Upper lobe of left lung (tissue), 6 donors: ENCODE measurements around the gene C3orf18. TPM values are rescaled to one million over a fixed set of nuclear protein-coding genes. Genes with fewer than 3 reads are reported as not detected.
A peak's percentile ranks its signal among the peaks of the same experiment; 100 is the strongest.

Experiments
- ATAC-seq, 2 donors: fragments of 200-7000 bp; cut with Tn5 transposase; one replicate each; pipeline ENCODE4 v1.9.1; 2022; ENCODE audit warnings: mild to moderate bottlenecking in 2 of 2, moderate library complexity in 2 of 2; ENCODE audit not compliant: low FRiP score in 2 of 2
- DNase-seq, 2 donors: peaks; one replicate each; pipeline ENCODE4 v3.0.0-alpha.2; 2019 to 2020
- H3K27ac ChIP-seq, 4 donors: fragments of 200-600 bp; sonication (generic); one replicate each; pipeline ENCODE4 v1.5.1; 2016 to 2019
- H3K27me3 ChIP-seq, 4 donors: fragments of 200-600 bp; sonication (generic); one replicate each; pipeline ENCODE4 v1.5.1; 2017 to 2019
- H3K36me3 ChIP-seq, 4 donors: fragments of 200-600 bp; sonication (generic); one replicate each; pipeline ENCODE4 v1.5.1; 2016 to 2019
- H3K4me1 ChIP-seq, 4 donors: fragments of 200-600 bp; sonication (generic); one replicate each; pipeline ENCODE4 v1.5.1; 2018 to 2019
- H3K4me3 ChIP-seq, 4 donors: fragments of 200-600 bp; sonication (generic); one replicate each; pipeline ENCODE4 v1.5.1; 2017 to 2019; ENCODE audit warnings: mild to moderate bottlenecking in 2 of 4, moderate library complexity in 1 of 4
- H3K9me3 ChIP-seq, 4 donors: fragments of 200-600 bp; sonication (generic); one replicate each; pipeline ENCODE4 v1.5.1; 2018 to 2019
- CTCF ChIP-seq, 6 experiments: fragments of 450-650 bp in 4 of 6; fragments of 200-600 bp in 2 of 6; sonication (generic) in 2 of 6; IDR thresholded peaks; one replicate each; pipeline ENCODE4 v1.5.1; 2016 to 2019; ENCODE audit warnings: antibody characterized with exemption in 6 of 6
- EP300 ChIP-seq, 4 donors: sonication (generic); formaldehyde crosslinking; IDR thresholded peaks; one replicate each; pipeline ENCODE4 v1.5.1; 2017; ENCODE audit warnings: antibody characterized with exemption in 4 of 4, control low read depth in 2 of 4
- POLR2A ChIP-seq, 4 donors: fragments of 450-650 bp; IDR thresholded peaks; one replicate each; pipeline ENCODE4 v1.5.1; 2016 to 2017; ENCODE audit warnings: antibody characterized with exemption in 4 of 4, mild to moderate bottlenecking in 2 of 4
- POLR2AphosphoS5 ChIP-seq, 2 donors: sonication (generic); formaldehyde crosslinking; IDR thresholded peaks; one replicate each; pipeline ENCODE4 v1.5.1; 2017; ENCODE audit warnings: antibody characterized with exemption in 2 of 2
- WGBS, 2 donors: methylation state at CpG; one replicate each; pipeline ENCODE4 v1.1.5; 2017 to 2018; 5-methylcytosine and 5-hydroxymethylcytosine counted together
- total RNA-seq, 6 donors: library from RNA; depleted of rRNA in 4 of 6; stranded (reverse); fragments of >200 nt in 4 of 6; gene quantifications; one replicate each; pipeline versions ENCODE4 v1.1.0 to v1.2.1, GENCODE V29; 2016 to 2021
- donor health status: DM: no; HTN: no; CAD: no; lungs with moderate emphysema.
- donor health status: DM: no; HTN: yes; CAD: no; lungs with severe emphysema.

The C3orf18 gene
- total RNA-seq, 6 donors from 2014 or later = 4.7 to 7.5 (median 5.7) TPM

- Histone ChIP-seq H3K4me1 (peaks cover 29 to 45% (median 41%) of the 10 kb centered on the region in 4 donors), H3K27ac (no peak overlapping the region)
Measured at GRCh38 chr3:50594253-50594785, 26.8 kb upstream of the C3orf18 start.

DNA sequence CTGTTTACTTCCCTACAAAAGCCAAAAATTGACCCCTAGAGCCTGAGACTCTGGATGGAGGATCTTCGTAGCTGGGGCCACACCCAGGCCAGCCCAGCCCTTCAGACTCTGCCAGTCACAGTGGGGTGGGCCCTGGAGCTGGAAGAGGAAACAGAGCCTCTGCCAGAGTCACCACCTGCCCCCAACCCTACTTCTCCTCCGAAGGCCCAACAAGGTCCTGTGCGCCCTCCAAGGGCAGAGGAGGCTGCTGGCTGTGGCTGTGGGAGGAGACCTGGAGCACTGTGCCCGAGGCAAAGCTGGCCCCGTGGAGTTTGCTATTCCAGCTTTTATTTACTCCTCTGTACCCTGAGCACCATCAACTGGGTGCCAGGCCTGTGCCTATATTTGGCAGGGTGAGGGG, 25.0 kb upstream of the C3orf18 start:
- 14 to 20% methylated on average over 2 to 5 of the region's 5 CpGs for WGBS, 2 donors
- H3K4me1 ChIP-seq = peaks cover 27 to 56% (median 40%) of the 10 kb centered on the region in 4 donors
- no peaks in the 10 kb centered on the region for H3K9me3 ChIP-seq
- DNase-seq (peak in 1 of 2 donors; percentile 80), ATAC-seq (peak; percentile 34 to 59)
- H3K36me3 ChIP-seq = no peaks in the 10 kb centered on the region
- H3K27ac ChIP-seq = peak overlapping the region; percentile 48 to 91 (median 88)
- H3K4me3 ChIP-seq = no peak overlapping the region
- TF ChIP-seq CTCF (IDR thresholded peaks at IDR 0.05) (no peak), POLR2AphosphoS5 (IDR thresholded peaks at IDR 0.05) (no peak), EP300 (IDR thresholded peaks at IDR 0.05) (no peak), POLR2A (IDR thresholded peaks at IDR 0.05) (peak in 1 of 4 donors; percentile 43)
- H3K27me3 ChIP-seq = no peaks in the 10 kb centered on the region

More at GRCh38 chr3:50594253-50594785, 26.8 kb upstream of the C3orf18 start:
- Histone ChIP-seq H3K4me3 (no peak overlapping the region), H3K9me3 (no peaks in the 10 kb centered on the region), H3K36me3 (no peaks in the 10 kb centered on the region), H3K27me3 (no peaks in the 10 kb centered on the region)
- TF ChIP-seq EP300 (IDR thresholded peaks at IDR 0.05) (no peak), POLR2A (IDR thresholded peaks at IDR 0.05) (no peak), POLR2AphosphoS5 (IDR thresholded peaks at IDR 0.05) (no peak), CTCF (IDR thresholded peaks at IDR 0.05) (no peak)
- 32 to 37% methylated on average over 2 of the region's 2 CpGs for WGBS, 2 donors
- ATAC-seq (no peak), DNase-seq (no peak)

- Histone ChIP-seq H3K27ac (peak overlapping the region; percentile 87 to 91 (median 89)), H3K4me3 (no peak overlapping the region), H3K36me3 (no peaks in the 10 kb centered on the region), H3K9me3 (no peaks in the 10 kb centered on the region), H3K27me3 (no peaks in the 10 kb centered on the region), H3K4me1 (peaks cover 27 to 58% (median 40%) of the 10 kb centered on the region in 4 donors)
- DNase-seq = no peak
- ATAC-seq = peak in 1 of 2 donors; percentile 9
- 65% methylated on average over 6 of the region's 9 CpGs; no CpG with 5 or more reads in 1 of the 2 donors for WGBS, 2 donors
- TF ChIP-seq CTCF (IDR thresholded peaks at IDR 0.05) (no peak), POLR2A (IDR thresholded peaks at IDR 0.05) (no peak), EP300 (IDR thresholded peaks at IDR 0.05) (no peak), POLR2AphosphoS5 (IDR thresholded peaks at IDR 0.05) (no peak)
Measured at GRCh38 chr3:50591196-50591741, 23.7 kb upstream of the C3orf18 start.

DNA sequence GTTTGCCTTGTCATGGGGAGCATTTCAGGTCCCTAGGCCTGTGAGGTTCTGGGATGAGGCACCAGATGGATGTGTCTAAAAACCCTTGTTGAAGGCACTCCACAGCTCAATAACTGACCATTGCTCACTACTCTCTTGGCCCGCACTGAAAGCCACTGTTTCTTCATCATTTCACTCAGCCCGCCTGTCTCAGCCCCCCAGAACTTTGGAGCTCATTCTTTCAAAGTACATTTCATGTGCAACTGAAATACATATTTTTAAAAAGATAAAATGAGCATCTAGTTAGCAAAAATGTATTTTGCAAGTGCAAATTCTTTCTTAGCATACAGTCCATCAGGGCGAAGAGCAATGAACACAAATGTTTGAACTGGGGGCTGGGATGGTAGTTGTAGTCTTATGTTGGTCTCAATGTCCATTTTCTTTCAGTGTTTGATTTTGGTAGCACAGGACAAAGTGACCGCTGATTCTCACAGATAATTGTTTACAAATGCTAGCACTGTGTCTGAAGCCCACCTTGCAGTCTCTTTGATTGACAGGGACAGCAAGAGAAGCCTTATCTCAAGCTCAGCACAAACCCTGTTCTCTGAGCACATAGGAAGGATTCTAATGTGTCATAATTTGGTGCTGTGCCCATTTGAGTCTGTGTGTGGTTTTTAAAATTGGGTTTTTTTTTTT, 21.3 kb upstream of the C3orf18 start:
- no peak for DNase-seq
- WGBS, 2 donors = 83 to 91% methylated on average over 4 of the region's 4 CpGs
- ATAC-seq = no peak
- Histone ChIP-seq H3K27ac (peak overlapping the region in 1 of 4 donors; percentile 93), H3K4me1 (peaks cover 33 to 77% (median 47%) of the 10 kb centered on the region in 4 donors), H3K4me3 (no peak overlapping the region), H3K9me3 (no peaks in the 10 kb centered on the region), H3K27me3 (no peaks in the 10 kb centered on the region), H3K36me3 (no peaks in the 10 kb centered on the region)
- TF ChIP-seq POLR2AphosphoS5 (IDR thresholded peaks at IDR 0.05) = no peak
- no peak for TF ChIP-seq POLR2A (IDR thresholded peaks at IDR 0.05)
- no peak for TF ChIP-seq CTCF (IDR thresholded peaks at IDR 0.05)
- no peak for TF ChIP-seq EP300 (IDR thresholded peaks at IDR 0.05)
